Left ventricle myocardium inferior (tissue), 1 donor: Measurements from ENCODE around the gene SERPIND1. TPM values are rescaled to one million over a fixed set of nuclear protein-coding genes. Genes with fewer than 3 reads are reported as not detected.

Source experiments
- DNase-seq: peaks from one replicate; pipeline ENCODE4 v3.0.0-alpha.2; 2020
- H3K27ac ChIP-seq: fragments of 200-600 bp; replicated peaks from 2 replicates; pipeline ENCODE4 v1.8.0; 2021
- H3K27me3 ChIP-seq: fragments of 200-600 bp; 2 replicates; pipeline ENCODE4 v1.8.0; 2021; ENCODE audit warnings: low read depth
- H3K36me3 ChIP-seq: fragments of 200-600 bp; 2 replicates; pipeline ENCODE4 v1.8.0; 2021
- H3K4me1 ChIP-seq: fragments of 200-600 bp; 2 replicates; pipeline ENCODE4 v1.8.0; 2021
- H3K4me3 ChIP-seq: fragments of 200-600 bp; 2 replicates; pipeline ENCODE4 v1.8.0; 2021; ENCODE audit warnings: mild to moderate bottlenecking, moderate library complexity
- H3K9me3 ChIP-seq: fragments of 200-600 bp; replicated peaks from 2 replicates; pipeline ENCODE4 v1.8.0; 2021
- intact Hi-C: fragments of 100-400 bp; cut with micrococcal nuclease; formaldehyde crosslinking; loops from one replicate; pipeline ENCODE4 v1.11.0; 2022
- total RNA-seq: library from RNA; stranded (reverse); fragmentation: NEBNext Ultra II Directional; extraction: Animal tissue kit (Norgen Biotek cat#: 25700); gene quantifications from one replicate; pipeline ENCODE4 v1.2.1, GENCODE V29; 2021
- TF ChIP-seq, protein P1 (sequence below): fragments of 200-600 bp; IDR thresholded peaks from 2 replicates; pipeline ENCODE4 v1.8.0; 2021; ENCODE audit warnings: antibody characterized with exemption, mild to moderate bottlenecking, borderline replicate concordance
- donor health status: DM: no; HTN: yes; CAD: no; lungs with severe emphysema.

SERPIND1 gene
- total RNA-seq, 1 donor from 2014 or later = 0.16 TPM

DNA sequence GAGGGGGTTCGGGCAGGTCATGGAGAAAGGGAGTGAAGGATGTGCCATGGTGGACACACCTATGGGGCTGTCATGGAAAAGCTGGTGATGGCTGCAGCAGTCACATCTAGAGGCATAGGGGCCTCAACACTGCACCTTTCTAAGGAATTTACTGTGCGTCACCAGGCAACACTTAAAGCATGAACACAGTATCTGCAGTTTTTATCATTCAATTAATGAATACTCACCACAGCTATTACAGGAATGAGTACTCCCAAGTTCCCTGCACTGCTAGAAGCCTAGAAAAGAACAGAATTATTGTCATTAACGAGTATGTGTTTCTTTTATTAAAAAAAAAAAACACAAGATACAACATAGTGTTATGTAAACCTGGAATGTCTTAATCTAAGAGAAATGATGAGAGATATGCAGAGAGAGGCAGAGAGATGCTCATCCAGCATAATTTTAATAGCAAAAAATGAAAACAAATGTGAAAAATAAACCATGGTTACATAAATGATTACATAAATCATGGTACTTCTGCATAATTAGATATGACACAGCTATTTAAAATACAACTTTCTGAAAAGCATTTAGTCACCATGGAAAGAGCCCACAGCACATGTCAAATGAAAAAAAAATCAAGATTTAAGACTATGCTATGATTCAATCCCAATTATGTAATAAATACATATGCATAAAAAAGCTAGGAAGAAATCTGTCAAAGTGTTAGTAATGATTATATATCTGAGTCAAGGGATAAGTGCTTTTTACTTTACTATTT, 19.2 kb downstream of the SERPIND1 start:
- no peaks in the 10 kb centered on the region for H3K27me3 ChIP-seq
- no peak overlapping the region for H3K4me3 ChIP-seq
- no peaks in the 10 kb centered on the region for H3K9me3 ChIP-seq
- peaks cover 73% of the 10 kb centered on the region for H3K36me3 ChIP-seq
- TF ChIP-seq, protein P1, sequence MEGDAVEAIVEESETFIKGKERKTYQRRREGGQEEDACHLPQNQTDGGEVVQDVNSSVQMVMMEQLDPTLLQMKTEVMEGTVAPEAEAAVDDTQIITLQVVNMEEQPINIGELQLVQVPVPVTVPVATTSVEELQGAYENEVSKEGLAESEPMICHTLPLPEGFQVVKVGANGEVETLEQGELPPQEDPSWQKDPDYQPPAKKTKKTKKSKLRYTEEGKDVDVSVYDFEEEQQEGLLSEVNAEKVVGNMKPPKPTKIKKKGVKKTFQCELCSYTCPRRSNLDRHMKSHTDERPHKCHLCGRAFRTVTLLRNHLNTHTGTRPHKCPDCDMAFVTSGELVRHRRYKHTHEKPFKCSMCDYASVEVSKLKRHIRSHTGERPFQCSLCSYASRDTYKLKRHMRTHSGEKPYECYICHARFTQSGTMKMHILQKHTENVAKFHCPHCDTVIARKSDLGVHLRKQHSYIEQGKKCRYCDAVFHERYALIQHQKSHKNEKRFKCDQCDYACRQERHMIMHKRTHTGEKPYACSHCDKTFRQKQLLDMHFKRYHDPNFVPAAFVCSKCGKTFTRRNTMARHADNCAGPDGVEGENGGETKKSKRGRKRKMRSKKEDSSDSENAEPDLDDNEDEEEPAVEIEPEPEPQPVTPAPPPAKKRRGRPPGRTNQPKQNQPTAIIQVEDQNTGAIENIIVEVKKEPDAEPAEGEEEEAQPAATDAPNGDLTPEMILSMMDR = no peak
- DNase-seq = no peak
- no peak overlapping the region for H3K27ac ChIP-seq
- intact Hi-C loops = no loop called here
- H3K4me1 ChIP-seq = peaks cover 5% of the 10 kb centered on the region

GRCh38 chr22:20793748-20794649, 20.1 kb downstream of the SERPIND1 start:
- no peak for DNase-seq
- Histone ChIP-seq H3K36me3 (peaks cover 73% of the 10 kb centered on the region), H3K9me3 (no peaks in the 10 kb centered on the region), H3K27me3 (no peaks in the 10 kb centered on the region), H3K4me3 (no peak overlapping the region), H3K4me1 (no peaks in the 10 kb centered on the region), H3K27ac (no peak overlapping the region)
- intact Hi-C loops = no loop called here
- TF ChIP-seq, protein P1 = no peak

GRCh38 chr22:20794650-20795413, 20.9 kb downstream of the SERPIND1 start:
- Histone ChIP-seq H3K27ac (no peak overlapping the region), H3K36me3 (peaks cover 74% of the 10 kb centered on the region), H3K9me3 (no peaks in the 10 kb centered on the region), H3K4me3 (no peak overlapping the region), H3K4me1 (no peaks in the 10 kb centered on the region), H3K27me3 (no peaks in the 10 kb centered on the region)
- DNase-seq = no peak
- TF ChIP-seq, protein P1 = no peak
- intact Hi-C loops = no loop called here

GRCh38 chr22:20796731-20797130, 22.8 kb downstream of the SERPIND1 start:
- H3K4me3 ChIP-seq = no peak overlapping the region
- no peak for DNase-seq
- H3K9me3 ChIP-seq = no peaks in the 10 kb centered on the region
- intact Hi-C loops = no loop called here
- no peak overlapping the region for H3K27ac ChIP-seq
- no peaks in the 10 kb centered on the region for H3K27me3 ChIP-seq
- H3K4me1 ChIP-seq = no peaks in the 10 kb centered on the region
- TF ChIP-seq, protein P1 = no peak
- H3K36me3 ChIP-seq = peaks cover 83% of the 10 kb centered on the region

GRCh38 chr22:20798218-20798617, 24.3 kb downstream of the SERPIND1 start:
- Histone ChIP-seq H3K27ac (no peak overlapping the region), H3K27me3 (no peaks in the 10 kb centered on the region), H3K4me3 (no peak overlapping the region), H3K9me3 (no peaks in the 10 kb centered on the region), H3K36me3 (peaks cover 84% of the 10 kb centered on the region), H3K4me1 (no peaks in the 10 kb centered on the region)
- intact Hi-C loops = no loop called here
- TF ChIP-seq, protein P1 = no peak
- DNase-seq = no peak
